ENCODE measurements around the gene ELMO1.
A peak's percentile ranks its signal among the peaks of the same experiment; 100 is the strongest.

ELMO1 gene

DNA sequence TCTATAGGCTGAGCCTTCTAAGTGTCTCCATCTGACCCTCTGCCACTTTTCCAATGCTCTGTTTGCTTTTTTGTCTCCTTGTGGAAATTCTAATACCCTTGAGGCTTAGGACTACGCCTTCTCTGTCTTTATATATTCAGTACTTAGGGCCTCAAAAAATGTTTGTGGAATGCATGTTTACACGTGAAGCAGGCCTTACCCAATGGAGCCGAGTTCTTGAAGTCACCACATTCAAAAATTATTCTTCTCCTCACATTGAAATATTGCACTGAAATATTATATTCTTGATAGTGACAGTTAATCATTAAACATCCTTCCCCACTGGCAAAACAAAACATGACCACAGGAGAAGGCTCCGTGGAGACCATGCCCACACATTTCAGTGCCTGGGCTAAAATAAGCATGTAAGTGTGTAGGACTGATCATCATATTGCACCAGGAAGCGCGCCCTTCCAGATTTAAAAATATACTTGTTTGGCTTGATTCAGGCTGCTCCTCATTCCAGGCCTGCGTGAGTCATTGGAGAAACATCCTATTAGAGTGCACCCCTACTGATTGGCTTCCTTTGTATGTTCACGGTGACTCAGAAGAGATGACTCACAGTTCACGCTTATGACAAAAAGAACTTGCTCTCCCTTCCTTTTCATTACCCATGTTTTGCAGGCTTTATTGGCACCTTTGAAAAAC lies 416.9 kb downstream of the ELMO1 start:
- no peaks in the 10 kb centered on the region for H3K9me3 ChIP-seq
- H3K36me3 ChIP-seq, result no peaks in the 10 kb centered on the region
- TF ChIP-seq, protein P1, sequence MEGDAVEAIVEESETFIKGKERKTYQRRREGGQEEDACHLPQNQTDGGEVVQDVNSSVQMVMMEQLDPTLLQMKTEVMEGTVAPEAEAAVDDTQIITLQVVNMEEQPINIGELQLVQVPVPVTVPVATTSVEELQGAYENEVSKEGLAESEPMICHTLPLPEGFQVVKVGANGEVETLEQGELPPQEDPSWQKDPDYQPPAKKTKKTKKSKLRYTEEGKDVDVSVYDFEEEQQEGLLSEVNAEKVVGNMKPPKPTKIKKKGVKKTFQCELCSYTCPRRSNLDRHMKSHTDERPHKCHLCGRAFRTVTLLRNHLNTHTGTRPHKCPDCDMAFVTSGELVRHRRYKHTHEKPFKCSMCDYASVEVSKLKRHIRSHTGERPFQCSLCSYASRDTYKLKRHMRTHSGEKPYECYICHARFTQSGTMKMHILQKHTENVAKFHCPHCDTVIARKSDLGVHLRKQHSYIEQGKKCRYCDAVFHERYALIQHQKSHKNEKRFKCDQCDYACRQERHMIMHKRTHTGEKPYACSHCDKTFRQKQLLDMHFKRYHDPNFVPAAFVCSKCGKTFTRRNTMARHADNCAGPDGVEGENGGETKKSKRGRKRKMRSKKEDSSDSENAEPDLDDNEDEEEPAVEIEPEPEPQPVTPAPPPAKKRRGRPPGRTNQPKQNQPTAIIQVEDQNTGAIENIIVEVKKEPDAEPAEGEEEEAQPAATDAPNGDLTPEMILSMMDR (IDR thresholded peaks at IDR 0.05), result no peak
- peak; percentile 89 to 90 for DNase-seq
- peak overlapping the region; percentile 68 to 75 for H3K27ac ChIP-seq
- H3K4me3 ChIP-seq, result no peak overlapping the region
- intact Hi-C loops (cut with DNase I; ENCODE audit: low total_unique reads), result no loop called here
- H3K27me3 ChIP-seq, result no peaks in the 10 kb centered on the region
- H3K4me1 ChIP-seq, result peaks cover 0 to 27% (median 18%) of the 10 kb centered on the region in 4 donors

- no peaks in the 10 kb centered on the region for H3K36me3 ChIP-seq
- TF ChIP-seq, protein P1 (IDR thresholded peaks at IDR 0.05), result no peak
- H3K4me1 ChIP-seq, result peaks cover 0 to 27% (median 18%) of the 10 kb centered on the region in 4 donors
- H3K9me3 ChIP-seq, result no peaks in the 10 kb centered on the region
- H3K4me3 ChIP-seq, result no peak overlapping the region
- H3K27me3 ChIP-seq, result no peaks in the 10 kb centered on the region
- no peak overlapping the region for H3K27ac ChIP-seq
- DNase-seq, result no peak
- intact Hi-C loops (cut with DNase I; ENCODE audit: low total_unique reads), result no loop called here
Observed at GRCh38 chr7:37028909-37029440, 419.7 kb downstream of the ELMO1 start.

GRCh38 chr7:37027557-37028341 lies 420.9 kb downstream of the ELMO1 start:
- Histone ChIP-seq H3K27me3 (no peaks in the 10 kb centered on the region), H3K27ac (no peak overlapping the region), H3K9me3 (no peaks in the 10 kb centered on the region), H3K36me3 (no peaks in the 10 kb centered on the region), H3K4me3 (no peak overlapping the region), H3K4me1 (peaks cover 0 to 24% (median 17%) of the 10 kb centered on the region in 4 donors)
- TF ChIP-seq, protein P1 (IDR thresholded peaks at IDR 0.05), result no peak
- DNase-seq, result no peak
- intact Hi-C loops (cut with DNase I; ENCODE audit: low total_unique reads), result no loop called here

GRCh38 chr7:37027104-37027503 lies 421.6 kb downstream of the ELMO1 start:
- H3K4me1 ChIP-seq, result peaks cover 0 to 17% (median 11%) of the 10 kb centered on the region in 4 donors
- H3K27me3 ChIP-seq, result no peaks in the 10 kb centered on the region
- H3K27ac ChIP-seq, result no peak overlapping the region
- TF ChIP-seq, protein P1 (IDR thresholded peaks at IDR 0.05), result no peak
- H3K4me3 ChIP-seq, result no peak overlapping the region
- no peaks in the 10 kb centered on the region for H3K9me3 ChIP-seq
- no peak for DNase-seq
- intact Hi-C loops (cut with DNase I; ENCODE audit: low total_unique reads), result no loop called here
- no peaks in the 10 kb centered on the region for H3K36me3 ChIP-seq

DNA sequence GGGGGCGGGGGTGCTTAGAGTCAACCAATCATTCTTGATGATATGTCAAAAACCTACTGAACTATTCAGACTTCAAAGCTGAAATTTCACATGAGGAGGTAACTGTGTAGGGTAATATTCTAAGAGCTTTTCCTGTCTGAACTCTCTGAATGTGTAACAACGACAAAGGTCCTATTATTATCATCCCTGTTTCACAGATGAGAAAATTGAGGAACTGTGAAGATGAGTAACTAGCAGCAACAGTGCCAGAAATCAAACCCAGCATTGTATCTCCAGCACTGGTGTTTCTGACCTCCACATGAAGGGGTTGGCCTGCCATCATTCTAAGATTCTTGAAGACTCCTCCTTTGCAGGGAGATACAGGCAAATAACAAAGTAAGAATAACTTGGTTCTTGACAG lies 429.7 kb downstream of the ELMO1 start:
- no peaks in the 10 kb centered on the region for H3K9me3 ChIP-seq
- H3K4me1 ChIP-seq, result no peaks in the 10 kb centered on the region
- no peak overlapping the region for H3K27ac ChIP-seq
- no peak overlapping the region for H3K4me3 ChIP-seq
- TF ChIP-seq, protein P1 (IDR thresholded peaks at IDR 0.05), result no peak
- no peaks in the 10 kb centered on the region for H3K36me3 ChIP-seq
- intact Hi-C loops (cut with DNase I; ENCODE audit: low total_unique reads), result no loop called here
- no peaks in the 10 kb centered on the region for H3K27me3 ChIP-seq
- DNase-seq, result no peak

All from tibial artery (tissue), 4 donors.